HepG2 (cell line): ENCODE measurements around the gene FAM25A. TPM values are rescaled to one million over a fixed set of nuclear protein-coding genes. Genes with fewer than 3 reads are reported as not detected.
"Not testable (repeated sequence)": the region's sequence is repeated elsewhere in the genome, so short reads cannot be mapped to it uniquely, and the experiment has no call there.

Experiments
- ATAC-seq: fragments of 200-7000 bp; cut with Tn5 transposase; 3 replicates; pipeline ENCODE4 v1.9.1; 2020; ENCODE audit warnings: mild to moderate bottlenecking, moderate library complexity
- Bru-seq: library from RNA; stranded (reverse); fragments of 400-500 nt; gene quantifications from one replicate; lab custom pipeline; 2021; lab: Mats Ljungman, UMichigan
- BruChase-seq, 2 experiments: library from RNA; stranded (reverse); fragments of 400-500 nt; gene quantifications; one replicate each; lab custom pipeline; 2021; lab: Mats Ljungman, UMichigan
- BruUV-seq: library from RNA; stranded (reverse); fragments of 400-500 nt; replicated peaks from 2 replicates; lab custom pipeline; 2021; lab: Mats Ljungman, UMichigan
- CTCF ChIA-PET: fragments of 300-600 bp; formaldehyde crosslinking; extraction: SDS; loops from one replicate; lab custom pipeline; 2021; ENCODE audit warnings: low total read pairs, inconsistent platforms, low intra/inter-chr PET ratio; lab: Yijun Ruan, JAX
- POLR2A ChIA-PET: fragments of 350-600 bp; sonication (Branson Sonifier 250); formaldehyde crosslinking; loops from one replicate; lab custom pipeline; 2020; ENCODE audit warnings: antibody characterized with exemption, inconsistent platforms; lab: Yijun Ruan, JAX
- DNase-seq: peaks from one replicate; pipeline ENCODE4 v3.0.0-alpha.2; 2015; ENCODE audit warnings: low spot score
- FAIRE-seq: peaks from 3 replicates; lab custom pipeline; 2011; peaks lifted over from hg19 to GRCh38; lab: Jason Lieb, UNC
- H2AFZ ChIP-seq: one replicate; pipeline ENCODE4 v1.6.1; 2011; ENCODE audit warnings: low read length, inconsistent platforms
- H3K27ac ChIP-seq: fragments of 300-600 bp; 3 replicates; pipeline ENCODE4 v1.8.0; 2011; ENCODE audit warnings: mixed run types, mild to moderate bottlenecking, mixed read lengths, low read length, inconsistent platforms; ENCODE audit not compliant: insufficient read depth; ENCODE audit errors: extremely low read length
- H3K27me3 ChIP-seq, 2 experiments: fragments of 200-600 bp in 1 of 2; 2 replicates in 1 of 2; 3 replicates in 1 of 2; pipeline versions ENCODE4 v1.6.0 to v1.8.0; 2011; ENCODE audit warnings: low read length in 2 of 2, mild to moderate bottlenecking in 2 of 2, moderate library complexity in 2 of 2, inconsistent platforms in 1 of 2; ENCODE audit not compliant: insufficient read depth in 2 of 2, control insufficient read depth in 1 of 2
- H3K36me3 ChIP-seq, 2 experiments: fragments of 200-600 bp in 1 of 2; replicated peaks in 1 of 2; 2 replicates in 1 of 2; 3 replicates in 1 of 2; pipeline versions ENCODE4 v1.5.1 to v1.8.0; 2011; ENCODE audit warnings: low read length in 2 of 2, inconsistent platforms in 1 of 2; ENCODE audit not compliant: insufficient read depth in 2 of 2, control insufficient read depth in 1 of 2
- H3K4me1 ChIP-seq: 2 replicates; pipeline ENCODE4 v1.5.1; 2012; ENCODE audit warnings: low read length, inconsistent platforms; ENCODE audit not compliant: insufficient read depth
- H3K4me2 ChIP-seq: 2 replicates; pipeline ENCODE4 v1.6.0; 2011; ENCODE audit warnings: low read depth, low read length, inconsistent platforms
- H3K4me3 ChIP-seq, 3 experiments: fragments of 200-600 bp in 1 of 3; sonication (generic), shearing (Covaris generic) in 1 of 3; replicated peaks in 1 of 3; 2 replicates each; pipeline ENCODE4 v1.5.1; 2011 to 2016; ENCODE audit warnings: low read length in 3 of 3, inconsistent platforms in 2 of 3, low read depth in 2 of 3, mild to moderate bottlenecking in 2 of 3, control low read depth in 1 of 3, mixed read lengths in 1 of 3; ENCODE audit not compliant: insufficient read depth in 1 of 3
- H3K79me2 ChIP-seq: one replicate; pipeline ENCODE4 v1.6.1; 2011; ENCODE audit warnings: low read length, inconsistent platforms; ENCODE audit not compliant: insufficient read depth
- H3K9ac ChIP-seq: 2 replicates; pipeline ENCODE4 v1.6.0; 2011; ENCODE audit warnings: mild to moderate bottlenecking, low read depth, low read length, inconsistent platforms; ENCODE audit not compliant: insufficient read depth
- H3K9me3 ChIP-seq: 2 replicates; pipeline ENCODE4 v1.5.1; 2012; ENCODE audit warnings: mild to moderate bottlenecking, low read length
- H4K20me1 ChIP-seq: 2 replicates; pipeline ENCODE4 v1.6.0; 2011; ENCODE audit warnings: inconsistent platforms, mild to moderate bottlenecking, low read length, moderate library complexity; ENCODE audit not compliant: insufficient read depth
- MTA1 ChIP-seq: sonication (generic); formaldehyde crosslinking; IDR thresholded peaks from 2 replicates; pipeline ENCODE4 v1.4.0; 2020; ENCODE audit warnings: missing genetic modification reagents, mild to moderate bottlenecking, borderline replicate concordance
- RAD21 ChIP-seq: fragments of 450-650 bp; formaldehyde crosslinking; IDR thresholded peaks from 2 replicates; pipeline ENCODE4 v1.5.0; 2020; ENCODE audit warnings: mild to moderate bottlenecking
- THAP11 ChIP-seq: IDR thresholded peaks from 2 replicates; pipeline ENCODE4 v1.6.1; 2016; ENCODE audit warnings: missing biosample characterization, missing genetic modification reagents
- WGBS: methylation state at CpG from one replicate; pipeline ENCODE4 v1.1.6; 2017; ENCODE audit warnings: low lambda C conversion rate; 5-methylcytosine and 5-hydroxymethylcytosine counted together
- in situ Hi-C: cut with HindIII; loops from 2 replicates; pipeline ENCODE4 v1.10.0; 2017; ENCODE audit warnings: low pct_unique_long_range_greater_than_20kb; ENCODE audit not compliant: extremely low pct_ligation_motif_present
- intact Hi-C: fragments of 100-400 bp; cut with micrococcal nuclease; formaldehyde crosslinking; loops from one replicate; pipeline ENCODE4 v1.10.0; 2022; ENCODE audit not compliant: unreplicated experiment
- long read RNA-seq, 2 experiments: library from RNA in 1 of 2; library from polyadenylated mRNA in 1 of 2; stranded (forward) in 1 of 2; unstranded in 1 of 2; transcript quantifications; one replicate each; pipeline ENCODE4 v2.0.0, GENCODE V29; 2019 to 2022
- polyA minus RNA-seq, 3 experiments: library from RNA; depleted of rRNA, polyadenylated mRNA; stranded (reverse); fragments of >200 nt; gene quantifications; 2 replicates each; pipeline ENCODE4 v1.2.3, GENCODE V29; 2011; ENCODE audit warnings: low replicate concordance in 1 of 3
- polyA plus RNA-seq, 8 experiments: library from polyadenylated mRNA; depleted of rRNA in 3 of 8; stranded (reverse) in 7 of 8; unstranded in 1 of 8; fragments of >200 nt; fragmentation: Illumina TruSeq in 4 of 8; extraction: Trizol in 4 of 8; gene quantifications; 2 replicates each; pipeline versions ENCODE4 v1.2.1 to v1.2.3, GENCODE V29; 2011 to 2016; ENCODE audit warnings: low read depth in 4 of 8, missing spikeins in 1 of 8, mixed read lengths in 1 of 8; ENCODE audit not compliant: insufficient read depth in 1 of 8
- total RNA-seq, 5 experiments: library from RNA; depleted of rRNA; stranded (reverse); fragments of >200 nt; fragmentation: Illumina TruSeq; extraction: Trizol; gene quantifications; 2 replicates each; pipeline ENCODE4 v1.2.3, GENCODE V29; 2016; ENCODE audit warnings: low read depth in 1 of 5
- TF ChIP-seq, protein P1 (sequence below): sonication (generic); formaldehyde crosslinking; IDR thresholded peaks from 2 replicates; pipeline ENCODE4 v1.4.0; 2020; ENCODE audit warnings: missing genetic modification reagents
- TF ChIP-seq, protein P2 (sequence below): sonication (generic); formaldehyde crosslinking; conservative IDR thresholded peaks from 2 replicates; pipeline ENCODE4 v1.8.0; 2022; ENCODE audit warnings: missing genetic modification reagents

The FAM25A gene
- total RNA-seq (2016; rRNA removed; fragmentation: Illumina TruSeq; extraction: Trizol) (not detected in 2 replicates), polyA plus RNA-seq (2011; rRNA removed) (not detected in 2 replicates), polyA minus RNA-seq (2011; rRNA and poly(A)+ RNA removed; ENCODE audit: low replicate concordance) (not detected in 2 replicates), Bru-seq, nascent RNA (not detected), BruChase-seq, experiment 1, labeled RNA remaining after a 6-hour chase (not detected), BruChase-seq, experiment 2, labeled RNA remaining after a 2-hour chase (not detected)
- not detected in 2 replicates for total RNA-seq (2016; cell fraction: cytosol; rRNA removed; fragmentation: Illumina TruSeq; extraction: Trizol; ENCODE audit: low read depth)
- total RNA-seq (2016; cell fraction: insoluble cytoplasmic fraction; rRNA removed; fragmentation: Illumina TruSeq; extraction: Trizol) = not detected in 2 replicates
- not detected in 2 replicates for total RNA-seq (2016; cell fraction: membrane; rRNA removed; fragmentation: Illumina TruSeq; extraction: Trizol)
- not detected in 2 replicates for total RNA-seq (2016; cell fraction: nucleus; rRNA removed; fragmentation: Illumina TruSeq; extraction: Trizol)
- not detected in 2 replicates for polyA plus RNA-seq (2011; cell fraction: cytosol; rRNA removed)
- polyA plus RNA-seq (2011; cell fraction: nucleus; rRNA removed) = not detected in 2 replicates
- polyA plus RNA-seq (2012) = not detected in 2 replicates
- not detected in 2 replicates for polyA plus RNA-seq (2016; cell fraction: cytosol; fragmentation: Illumina TruSeq; extraction: Trizol; ENCODE audit: low read depth)
- polyA plus RNA-seq (2016; cell fraction: insoluble cytoplasmic fraction; fragmentation: Illumina TruSeq; extraction: Trizol; ENCODE audit: low read depth) = not detected in 2 replicates
- not detected in 2 replicates for polyA plus RNA-seq (2016; cell fraction: membrane; fragmentation: Illumina TruSeq; extraction: Trizol; ENCODE audit: low read depth)
- not detected in 2 replicates for polyA plus RNA-seq (2016; cell fraction: nucleus; fragmentation: Illumina TruSeq; extraction: Trizol; ENCODE audit: insufficient read depth, low read depth)
- polyA minus RNA-seq (2011; cell fraction: cytosol; rRNA and poly(A)+ RNA removed) = not detected in 2 replicates
- polyA minus RNA-seq (2011; cell fraction: nucleus; rRNA and poly(A)+ RNA removed) = not detected in 2 replicates
- long read RNA-seq, experiment 1 = 0 reads
- long read RNA-seq, experiment 2 = 0 reads

DNA sequence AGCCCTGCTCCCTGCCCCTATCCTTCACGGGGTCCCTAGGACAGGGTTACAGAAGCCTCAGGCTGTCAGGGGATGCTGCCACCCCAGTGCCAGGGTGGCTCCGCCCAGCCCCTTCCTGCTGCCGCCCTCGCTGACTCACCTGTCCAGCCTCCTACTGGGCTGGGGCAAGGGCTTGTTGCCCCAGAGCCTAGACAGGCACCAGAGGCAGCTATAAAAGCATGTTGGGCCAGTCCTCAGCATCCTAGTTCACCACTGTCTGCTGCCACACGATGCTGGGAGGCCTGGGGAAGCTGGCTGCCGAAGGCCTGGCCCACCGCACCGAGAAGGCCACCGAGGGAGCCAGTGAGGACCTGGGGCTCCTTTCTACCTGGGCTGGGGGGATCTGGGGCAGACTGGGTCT, at the start of gene FAM25A:
TSS of gene FAM25A (plus strand) at position 239 of the 400 bp plus-strand sequence. CDS start at position 270, 31 bp downstream.
- H3K9ac ChIP-seq, H3K36me3 ChIP-seq, POLR2A ChIA-PET, H3K27me3 ChIP-seq, in situ Hi-C loops, H3K9me3 ChIP-seq, H3K4me3 ChIP-seq, H3K4me1 ChIP-seq, intact Hi-C loops, H3K79me2 ChIP-seq, ATAC-seq, BruUV-seq, DNase-seq, H3K4me2 ChIP-seq, FAIRE-seq, H4K20me1 ChIP-seq, CTCF ChIA-PET, H2AFZ ChIP-seq, H3K27ac ChIP-seq: not testable (repeated sequence)
- no CpG with 5 or more reads among the region's 9 CpGs for WGBS

DNA sequence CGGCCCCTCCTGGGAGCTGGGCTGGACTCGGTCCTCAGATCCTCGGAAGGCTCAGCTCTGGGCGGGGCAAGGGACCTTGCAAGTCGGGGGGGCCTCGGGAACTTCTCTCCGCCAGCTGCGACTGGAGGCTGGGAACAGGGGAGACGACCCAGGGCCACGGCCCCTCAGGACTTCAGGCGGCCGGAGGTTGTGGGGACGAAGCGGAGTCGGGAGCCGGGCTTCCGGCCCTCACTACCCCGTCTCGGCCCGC, 49.2 kb upstream of the FAM25A start:
- Histone ChIP-seq H4K20me1 (no peaks in the 10 kb centered on the region), H3K27ac (no peak overlapping the region), H3K79me2 (no peaks in the 10 kb centered on the region), H3K9me3 (no peaks in the 10 kb centered on the region), H3K4me1 (peaks cover 23% of the 10 kb centered on the region), H3K4me3 (no peak overlapping the region), H3K36me3 (no peaks in the 10 kb centered on the region), H3K9ac (no peak overlapping the region), H3K4me2 (no peak overlapping the region), H2AFZ (no peak overlapping the region), H3K27me3 (peaks cover 5 to 52% of the 10 kb centered on the region in 2 experiments; a peak in 3 of 5 replicates)
- TF ChIP-seq MTA1 (no peak), RAD21 (CRISPR knock-in tag) (no peak), THAP11 (no peak)
- TF ChIP-seq, protein P1, sequence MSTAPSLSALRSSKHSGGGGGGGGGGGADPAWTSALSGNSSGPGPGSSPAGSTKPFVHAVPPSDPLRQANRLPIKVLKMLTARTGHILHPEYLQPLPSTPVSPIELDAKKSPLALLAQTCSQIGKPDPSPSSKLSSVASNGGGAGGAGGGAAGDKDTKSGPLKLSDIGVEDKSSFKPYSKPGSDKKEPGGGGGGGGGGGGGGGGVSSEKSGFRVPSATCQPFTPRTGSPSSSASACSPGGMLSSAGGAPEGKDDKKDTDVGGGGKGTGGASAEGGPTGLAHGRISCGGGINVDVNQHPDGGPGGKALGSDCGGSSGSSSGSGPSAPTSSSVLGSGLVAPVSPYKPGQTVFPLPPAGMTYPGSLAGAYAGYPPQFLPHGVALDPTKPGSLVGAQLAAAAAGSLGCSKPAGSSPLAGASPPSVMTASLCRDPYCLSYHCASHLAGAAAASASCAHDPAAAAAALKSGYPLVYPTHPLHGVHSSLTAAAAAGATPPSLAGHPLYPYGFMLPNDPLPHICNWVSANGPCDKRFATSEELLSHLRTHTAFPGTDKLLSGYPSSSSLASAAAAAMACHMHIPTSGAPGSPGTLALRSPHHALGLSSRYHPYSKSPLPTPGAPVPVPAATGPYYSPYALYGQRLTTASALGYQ (CRISPR knock-in tag) = no peak
- TF ChIP-seq, protein P2, sequence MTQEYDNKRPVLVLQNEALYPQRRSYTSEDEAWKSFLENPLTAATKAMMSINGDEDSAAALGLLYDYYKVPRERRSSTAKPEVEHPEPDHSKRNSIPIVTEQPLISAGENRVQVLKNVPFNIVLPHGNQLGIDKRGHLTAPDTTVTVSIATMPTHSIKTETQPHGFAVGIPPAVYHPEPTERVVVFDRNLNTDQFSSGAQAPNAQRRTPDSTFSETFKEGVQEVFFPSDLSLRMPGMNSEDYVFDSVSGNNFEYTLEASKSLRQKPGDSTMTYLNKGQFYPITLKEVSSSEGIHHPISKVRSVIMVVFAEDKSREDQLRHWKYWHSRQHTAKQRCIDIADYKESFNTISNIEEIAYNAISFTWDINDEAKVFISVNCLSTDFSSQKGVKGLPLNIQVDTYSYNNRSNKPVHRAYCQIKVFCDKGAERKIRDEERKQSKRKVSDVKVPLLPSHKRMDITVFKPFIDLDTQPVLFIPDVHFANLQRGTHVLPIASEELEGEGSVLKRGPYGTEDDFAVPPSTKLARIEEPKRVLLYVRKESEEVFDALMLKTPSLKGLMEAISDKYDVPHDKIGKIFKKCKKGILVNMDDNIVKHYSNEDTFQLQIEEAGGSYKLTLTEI (CRISPR knock-in tag) = no peak
- 90% methylated on average over 8 of the region's 20 CpGs for WGBS
- CTCF ChIA-PET = no interaction called here
- in situ Hi-C loops (no loop called here), intact Hi-C loops (no loop called here)
- POLR2A ChIA-PET = no interaction called here
- ATAC-seq (no peak), FAIRE-seq (no peak), DNase-seq (no peak)
- no TSS peak for BruUV-seq
